ENCODE results near the gene ZNF786.
A peak's percentile ranks its signal among the peaks of the same experiment; 100 is the strongest.
"Not testable (repeated sequence)": the region's sequence is repeated elsewhere in the genome, so short reads cannot be mapped to it uniquely, and the experiment has no call there.

The ZNF786 gene, protein sequence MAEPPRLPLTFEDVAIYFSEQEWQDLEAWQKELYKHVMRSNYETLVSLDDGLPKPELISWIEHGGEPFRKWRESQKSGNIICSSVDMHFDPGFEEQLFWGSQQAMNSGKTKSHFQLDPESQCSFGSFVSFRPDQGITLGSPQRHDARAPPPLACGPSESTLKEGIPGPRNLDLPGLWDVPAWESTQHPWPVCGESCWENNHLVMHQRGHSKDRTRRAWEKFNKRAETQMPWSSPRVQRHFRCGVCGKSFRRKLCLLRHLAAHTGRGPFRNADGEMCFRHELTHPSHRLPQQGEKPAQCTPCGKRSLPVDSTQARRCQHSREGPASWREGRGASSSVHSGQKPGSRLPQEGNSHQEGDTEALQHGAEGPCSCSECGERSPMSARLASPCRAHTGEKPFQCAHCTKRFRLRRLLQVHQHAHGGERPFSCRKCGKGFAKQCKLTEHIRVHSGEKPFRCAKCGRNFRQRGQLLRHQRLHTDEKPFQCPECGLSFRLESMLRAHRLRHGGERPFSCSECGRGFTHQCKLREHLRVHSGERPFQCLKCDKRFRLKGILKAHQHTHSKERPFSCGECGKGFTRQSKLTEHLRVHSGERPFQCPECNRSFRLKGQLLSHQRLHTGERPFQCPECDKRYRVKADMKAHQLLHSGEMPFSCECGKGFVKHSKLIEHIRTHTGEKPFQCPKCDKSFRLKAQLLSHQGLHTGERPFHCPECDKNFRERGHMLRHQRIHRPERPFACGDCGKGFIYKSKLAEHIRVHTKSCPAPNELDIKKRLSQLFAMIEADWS

GRCh38 chr7:149090397-149091195 lies at the start of gene ZNF786:
Gene ZNF786 (minus strand): TSS chr7:149090718. CDS start chr7:149090640, 78 bp downstream.
- DNase-seq, result peak; percentile 79 to 86

GRCh38 chr7:149136118-149136517 lies 45.6 kb upstream of the ZNF786 start:
- no peak for DNase-seq

DNA sequence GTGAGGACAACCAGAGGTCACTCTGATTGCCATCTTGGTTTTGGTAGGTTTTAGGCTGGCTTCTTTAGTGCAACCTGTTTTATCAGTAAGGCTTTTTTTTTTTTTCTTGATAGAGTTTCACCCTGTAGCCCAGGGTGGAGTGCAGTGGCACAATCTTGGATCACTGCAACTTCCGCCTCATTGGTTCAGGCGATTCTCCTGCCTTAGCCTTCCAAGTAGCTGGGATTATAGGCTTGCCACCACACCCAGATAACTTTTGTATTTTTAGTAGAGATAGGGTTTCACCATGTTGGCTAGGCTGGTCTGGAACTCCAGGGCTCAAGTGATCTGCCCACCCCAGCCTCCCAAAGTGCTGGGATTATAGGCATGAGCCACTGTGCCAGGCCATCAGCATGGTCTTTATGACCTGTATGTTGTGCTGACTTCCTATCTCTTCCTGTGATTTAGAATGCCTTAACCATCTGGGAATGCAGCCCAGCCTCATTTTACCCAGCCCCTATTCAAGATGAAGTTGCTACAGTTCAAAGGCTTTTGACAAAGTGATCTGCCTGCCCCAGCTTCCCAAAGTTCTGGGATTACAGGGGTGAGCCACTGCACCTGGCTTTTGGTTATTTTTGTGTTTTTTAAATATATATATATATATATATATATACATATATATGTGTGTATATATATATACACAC lies 42.7 kb upstream of the ZNF786 start:
- DNase-seq, result no peak

DNA sequence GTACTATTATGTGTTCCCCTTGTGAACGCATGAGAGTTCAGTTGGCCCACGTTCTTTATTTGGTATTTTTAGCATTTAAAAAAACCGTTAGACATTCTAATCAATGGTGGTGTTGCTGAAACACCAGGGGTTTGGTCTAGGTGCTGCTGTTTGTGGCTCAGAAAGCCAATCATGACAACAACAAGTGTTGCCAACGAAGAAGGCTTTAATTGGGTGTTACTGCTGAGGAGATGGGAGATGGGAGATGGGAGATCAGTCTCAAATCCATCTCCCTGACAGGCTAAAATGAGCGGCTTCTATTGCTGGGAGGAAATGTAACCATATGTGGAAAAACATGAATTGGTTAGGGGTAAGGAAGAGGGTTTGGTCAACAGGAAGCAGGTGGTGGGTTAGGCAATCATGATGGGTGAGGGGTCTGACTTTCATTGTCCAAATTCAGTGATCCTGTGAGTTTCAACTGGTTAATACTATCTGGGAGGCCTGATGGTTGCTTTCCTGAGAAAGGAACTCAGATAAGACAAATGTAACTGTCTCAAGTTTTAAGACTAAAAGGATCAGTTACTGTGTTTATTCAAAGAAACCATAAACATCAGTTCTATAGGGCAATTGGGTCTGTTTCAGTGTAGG lies 40.2 kb upstream of the ZNF786 start:
- no peak for DNase-seq

DNA sequence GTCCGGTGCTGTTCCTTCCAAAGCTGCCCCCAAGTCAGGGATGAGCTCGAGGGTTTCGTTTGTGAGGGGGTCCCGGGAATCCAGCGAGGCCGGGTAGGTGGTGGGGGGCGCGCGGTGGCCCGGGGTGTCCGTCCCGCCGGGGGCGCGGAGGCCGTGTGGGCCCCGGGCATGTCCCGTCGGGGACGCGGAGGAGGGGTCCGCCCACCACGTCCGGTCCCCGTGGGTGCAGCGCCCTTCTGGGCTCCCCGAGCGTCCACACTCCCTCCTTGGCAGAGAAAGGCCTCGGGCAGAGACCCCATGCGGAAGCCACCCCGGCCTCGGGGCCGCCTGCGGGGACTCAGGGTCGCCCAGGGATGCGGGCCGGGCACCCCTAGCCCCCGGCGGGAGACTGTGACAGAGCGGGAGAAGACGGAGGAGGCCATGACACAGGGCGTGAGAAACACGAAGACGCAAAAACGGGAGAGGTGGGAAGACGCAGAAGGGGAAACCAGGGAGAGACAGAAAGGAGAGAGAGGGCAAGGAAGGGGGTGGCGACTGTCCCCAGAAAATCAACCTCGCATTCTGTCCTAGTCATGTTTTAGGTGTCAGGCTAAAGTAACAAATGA lies 36.2 kb upstream of the ZNF786 start:
- no peak for DNase-seq

DNA sequence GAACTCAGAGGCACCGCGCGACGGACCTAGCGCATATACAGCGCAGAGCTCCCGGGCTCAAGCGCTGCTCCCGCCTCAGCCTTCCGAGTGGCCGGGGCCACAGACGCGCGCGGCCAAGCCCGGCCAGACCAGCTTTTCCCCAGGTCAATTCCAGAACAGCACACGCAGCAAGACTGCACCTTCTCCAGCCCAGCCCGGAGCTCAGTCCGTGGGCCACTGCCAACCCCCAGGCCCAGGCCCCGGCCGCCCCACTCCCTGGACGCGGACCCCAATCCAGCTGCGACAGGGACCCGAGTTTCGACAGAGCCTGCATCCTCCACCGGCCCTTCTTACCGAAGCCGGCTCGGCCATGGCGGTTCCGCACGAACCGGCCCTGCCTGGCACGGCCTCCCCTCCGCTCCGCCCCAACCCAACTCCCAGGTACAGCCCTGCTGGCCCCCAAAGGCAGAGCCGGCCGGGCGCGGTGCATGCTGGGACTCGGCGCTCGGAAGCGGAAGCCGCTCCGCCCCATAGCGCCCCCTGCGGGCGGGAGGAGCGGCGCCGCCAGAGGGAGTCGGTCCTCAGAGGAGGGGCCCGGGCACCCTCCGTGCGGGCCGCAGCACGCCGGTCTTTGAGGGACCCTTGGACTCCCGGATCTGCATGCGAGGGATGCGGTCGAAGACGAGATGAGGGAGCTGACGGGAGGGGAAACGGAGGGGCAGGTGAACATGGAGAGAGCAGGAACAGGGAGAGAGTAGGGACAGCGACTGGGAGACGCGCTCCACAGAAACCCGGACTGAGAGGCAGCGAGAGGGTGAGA lies 35.5 kb upstream of the ZNF786 start, which contains the start of gene ZNF425:
Gene ZNF425 (minus strand): TSS at position 462 of the 799 bp plus-strand sequence. CDS start 111 bp downstream, at position 351.
- peak; percentile 66 to 69 for DNase-seq

DNA sequence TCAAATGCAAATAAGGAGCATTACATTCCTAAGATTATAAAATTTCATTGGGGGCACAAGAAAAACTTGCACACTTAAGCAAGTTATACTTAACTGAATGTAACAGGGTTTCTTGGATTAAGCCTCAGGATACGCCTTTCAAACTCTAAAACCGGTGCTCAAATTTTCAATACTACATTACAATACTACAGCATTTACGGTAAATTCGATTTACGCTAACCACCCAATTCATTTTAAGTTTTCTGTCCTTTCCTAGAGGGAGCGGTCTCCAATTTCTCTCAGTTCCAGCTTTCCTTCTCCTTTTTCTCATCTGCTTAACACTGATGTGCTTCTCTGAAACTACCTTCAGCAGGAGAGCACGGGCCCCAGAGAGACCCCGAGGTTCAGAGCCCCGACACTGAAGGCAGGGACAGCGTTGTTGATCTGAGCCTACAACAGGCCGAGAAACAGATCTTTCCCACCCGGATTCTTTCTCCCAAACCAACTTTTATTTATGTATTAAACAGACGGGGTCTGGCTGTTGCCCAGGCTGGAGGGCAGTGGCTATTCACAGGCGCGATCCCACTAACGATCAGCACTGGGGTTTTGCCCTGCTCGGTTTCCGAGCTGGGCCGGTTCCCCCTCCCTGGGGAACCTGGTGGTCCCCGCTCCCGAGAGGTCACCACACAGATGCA lies 34.8 kb upstream of the ZNF786 start:
- no peak for DNase-seq

- no peak for DNase-seq
Observed at GRCh38 chr7:149109969-149110368, 19.5 kb upstream of the ZNF786 start.

- DNase-seq, result no peak
Observed at GRCh38 chr7:149104749-149105148, 14.2 kb upstream of the ZNF786 start.

DNA sequence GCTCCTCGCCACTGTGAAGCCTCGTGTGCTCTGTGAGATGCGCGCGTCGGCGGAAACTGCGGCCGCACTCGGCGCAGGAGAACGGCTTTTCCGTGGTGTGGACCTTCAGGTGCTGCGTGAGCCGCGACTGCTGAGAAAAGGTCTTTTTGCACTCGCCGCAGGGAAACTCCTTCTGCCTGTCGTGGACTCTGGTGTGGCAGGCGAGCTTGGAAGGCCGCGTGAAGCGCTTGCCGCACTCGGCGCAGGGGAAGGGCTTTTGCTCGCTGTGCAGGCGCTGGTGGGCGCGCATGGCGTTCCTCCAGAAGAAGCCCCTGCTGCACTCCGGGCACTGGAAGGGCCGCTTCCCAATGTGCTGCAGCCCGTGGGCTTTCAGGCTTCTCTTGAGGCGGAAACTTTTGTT lies 13.7 kb upstream of the ZNF786 start:
- DNase-seq, result no peak

GRCh38 chr7:149103424-149103823 lies 12.9 kb upstream of the ZNF786 start:
- DNase-seq, result no peak

- no peak for DNase-seq
Observed at GRCh38 chr7:149102666-149103065, 12.1 kb upstream of the ZNF786 start.

DNA sequence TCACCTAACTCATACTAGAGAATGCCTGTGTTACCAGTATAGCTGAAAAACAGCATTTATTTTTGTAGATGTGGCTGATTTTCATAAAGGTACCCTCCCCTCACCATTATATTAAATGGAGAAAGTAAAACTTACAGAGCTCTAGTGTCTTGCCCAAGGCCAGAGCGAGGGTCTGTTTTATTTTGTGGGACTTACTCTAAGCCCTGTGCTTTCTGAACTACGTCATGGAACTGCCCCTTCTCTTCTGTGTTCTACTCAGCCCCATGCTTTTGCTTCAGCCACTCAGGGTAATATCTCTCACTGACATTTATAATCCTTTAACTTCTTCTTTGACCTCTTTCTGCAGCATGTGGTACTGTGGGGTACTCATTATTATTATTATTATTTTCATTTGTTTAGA lies 10.3 kb upstream of the ZNF786 start:
- no peak for DNase-seq

- DNase-seq, result no peak
Observed at GRCh38 chr7:149099058-149099457, 8.5 kb upstream of the ZNF786 start.

DNA sequence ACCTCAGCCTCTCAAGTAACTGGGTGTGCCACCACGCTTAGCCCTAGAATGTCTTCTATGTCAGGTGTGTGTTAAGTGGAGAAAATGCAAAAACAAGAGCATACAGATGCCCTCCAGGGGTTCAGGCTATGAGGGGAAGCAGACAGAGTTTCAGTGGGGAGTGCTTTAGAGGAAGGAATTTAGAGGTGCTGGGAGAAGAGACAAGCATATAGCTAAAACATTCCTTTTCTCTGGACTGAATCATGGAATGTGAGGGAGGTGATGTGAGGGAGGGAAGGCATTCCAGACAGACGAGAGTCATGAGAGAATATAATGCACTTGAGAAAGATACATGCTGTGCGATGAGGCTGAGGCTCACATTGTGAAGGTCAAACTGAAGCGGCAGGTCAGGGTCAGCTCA lies 6.6 kb upstream of the ZNF786 start:
- no peak for DNase-seq

DNA sequence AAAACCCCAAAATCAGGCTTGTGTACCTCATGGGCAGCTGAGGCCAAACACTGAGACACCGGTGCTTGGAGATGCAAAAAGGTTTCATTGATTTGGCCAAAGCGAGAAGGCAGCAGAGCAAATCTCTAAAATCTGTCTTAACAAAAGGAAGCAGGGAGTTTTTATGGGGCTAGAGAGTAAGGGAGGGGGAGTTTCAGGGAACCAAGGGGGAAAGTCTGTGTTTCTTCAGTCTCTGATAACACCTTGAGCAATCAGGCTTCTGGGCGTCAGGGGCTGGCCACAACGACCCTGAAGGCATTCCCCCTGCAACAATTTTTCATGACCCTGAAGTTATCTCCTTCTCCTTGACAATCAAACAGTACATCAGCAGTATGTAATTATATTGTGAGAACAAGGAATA lies 2.7 kb upstream of the ZNF786 start:
- no peak for DNase-seq

DNA sequence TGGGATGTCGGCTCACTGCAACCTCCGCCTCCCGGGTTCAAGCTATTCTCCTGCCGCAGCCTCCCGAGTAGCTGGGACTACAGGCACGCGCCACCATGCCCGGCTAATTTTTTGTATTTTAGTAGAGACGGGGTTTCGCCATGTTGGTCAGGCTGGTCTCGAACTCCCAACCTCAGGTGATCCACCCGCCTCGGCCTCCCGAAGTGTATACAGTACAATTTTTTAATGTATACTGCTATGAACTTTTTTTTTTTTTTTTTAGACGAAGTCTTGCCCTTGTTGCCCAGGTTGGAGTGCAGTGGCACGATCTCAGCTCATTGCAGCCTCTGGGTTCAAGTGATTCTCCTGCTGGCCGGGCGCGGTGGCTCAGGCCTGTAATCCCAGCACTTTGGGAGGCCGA lies 1.7 kb upstream of the ZNF786 start:
- DNase-seq, result not testable (repeated sequence)

DNA sequence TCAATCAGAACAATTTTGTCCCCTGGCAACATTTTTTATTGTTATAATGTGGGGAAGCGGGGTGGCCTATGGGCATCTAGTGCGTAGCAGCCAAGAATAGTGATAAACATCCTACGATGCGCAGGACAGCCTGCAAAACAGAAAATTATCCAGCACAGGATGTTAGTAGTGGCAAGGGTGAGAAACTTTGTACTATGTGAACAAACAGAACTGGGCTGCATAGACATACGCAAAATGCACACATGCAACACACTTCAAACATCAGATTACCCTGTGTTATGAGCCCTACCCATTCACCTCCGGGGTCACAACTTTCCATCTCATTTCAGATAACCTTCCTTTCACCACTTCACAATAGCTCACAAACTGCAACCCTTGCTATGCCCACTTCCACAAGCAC lies 3.1 kb downstream of the ZNF786 start:
- DNase-seq, result no peak

- DNase-seq, result peak; percentile 40 to 46
Observed at GRCh38 chr7:149085866-149086265, 4.7 kb downstream of the ZNF786 start.

- no peak for DNase-seq
Observed at GRCh38 chr7:149084407-149084806, 6.1 kb downstream of the ZNF786 start.
